Epithelial cell of esophagus (primary cell): Measurements from ENCODE around the gene RAB11B.

Source experiments
- DNase-seq: peaks from one replicate; pipeline ENCODE4 v3.0.0; 2010; ENCODE audit warnings: low read depth
- H3K4me3 ChIP-seq: 2 replicates; pipeline ENCODE4 v1.5.1; 2011; ENCODE audit warnings: mild to moderate bottlenecking, low read length, control low read depth
- TF ChIP-seq, protein P1 (sequence below): IDR thresholded peaks from 2 replicates; pipeline ENCODE4 v1.5.1; 2011; ENCODE audit warnings: low read depth, mild to moderate bottlenecking, low read length, control low read depth, inconsistent platforms; ENCODE audit not compliant: insufficient read depth; ENCODE audit errors: missing control alignments

RAB11B gene

DNA sequence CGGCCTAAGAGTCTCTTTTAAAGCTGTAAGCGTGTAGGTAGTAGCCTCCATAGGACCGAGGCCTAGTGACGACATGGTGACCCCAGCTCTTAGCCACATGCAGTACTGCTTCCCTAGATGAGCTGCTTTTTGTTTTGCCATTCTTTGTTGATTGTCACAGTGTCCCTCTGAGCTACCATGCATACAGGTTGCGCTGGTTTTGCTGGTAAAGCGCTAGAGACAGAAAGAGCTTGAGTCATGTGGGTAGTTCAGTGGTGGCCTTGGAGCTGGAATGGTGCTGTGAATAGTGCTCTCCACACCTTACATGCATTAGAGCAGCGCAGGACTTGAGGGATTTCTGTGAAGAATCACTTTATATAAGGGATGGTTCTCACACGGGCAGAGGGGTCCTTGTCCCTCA, 59.7 kb downstream of the RAB11B start:
- peak; percentile 63 for DNase-seq
- TF ChIP-seq, protein P1, sequence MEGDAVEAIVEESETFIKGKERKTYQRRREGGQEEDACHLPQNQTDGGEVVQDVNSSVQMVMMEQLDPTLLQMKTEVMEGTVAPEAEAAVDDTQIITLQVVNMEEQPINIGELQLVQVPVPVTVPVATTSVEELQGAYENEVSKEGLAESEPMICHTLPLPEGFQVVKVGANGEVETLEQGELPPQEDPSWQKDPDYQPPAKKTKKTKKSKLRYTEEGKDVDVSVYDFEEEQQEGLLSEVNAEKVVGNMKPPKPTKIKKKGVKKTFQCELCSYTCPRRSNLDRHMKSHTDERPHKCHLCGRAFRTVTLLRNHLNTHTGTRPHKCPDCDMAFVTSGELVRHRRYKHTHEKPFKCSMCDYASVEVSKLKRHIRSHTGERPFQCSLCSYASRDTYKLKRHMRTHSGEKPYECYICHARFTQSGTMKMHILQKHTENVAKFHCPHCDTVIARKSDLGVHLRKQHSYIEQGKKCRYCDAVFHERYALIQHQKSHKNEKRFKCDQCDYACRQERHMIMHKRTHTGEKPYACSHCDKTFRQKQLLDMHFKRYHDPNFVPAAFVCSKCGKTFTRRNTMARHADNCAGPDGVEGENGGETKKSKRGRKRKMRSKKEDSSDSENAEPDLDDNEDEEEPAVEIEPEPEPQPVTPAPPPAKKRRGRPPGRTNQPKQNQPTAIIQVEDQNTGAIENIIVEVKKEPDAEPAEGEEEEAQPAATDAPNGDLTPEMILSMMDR: no peak
- H3K4me3 ChIP-seq: no peak overlapping the region

DNA sequence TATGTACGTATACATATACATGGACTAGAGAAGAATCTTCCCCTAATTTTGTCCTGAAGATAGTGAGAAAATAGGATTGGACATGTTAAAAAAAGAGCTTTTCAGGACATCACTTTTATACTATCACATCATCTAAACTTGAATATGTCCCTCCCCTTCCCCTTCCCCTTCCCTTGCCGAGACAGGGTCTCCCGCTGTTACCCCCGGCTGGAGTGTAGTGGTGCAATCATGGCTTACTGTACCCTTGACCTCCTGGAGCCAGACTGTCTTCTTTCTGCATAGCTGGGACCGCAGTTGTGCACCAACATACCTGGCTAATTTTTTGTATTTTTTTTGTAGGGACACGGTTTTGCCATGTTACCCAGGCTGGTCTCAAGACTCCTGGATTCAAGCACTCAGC, 61.2 kb downstream of the RAB11B start:
- TF ChIP-seq, protein P1: no peak
- no peak overlapping the region for H3K4me3 ChIP-seq
- DNase-seq: no peak

DNA sequence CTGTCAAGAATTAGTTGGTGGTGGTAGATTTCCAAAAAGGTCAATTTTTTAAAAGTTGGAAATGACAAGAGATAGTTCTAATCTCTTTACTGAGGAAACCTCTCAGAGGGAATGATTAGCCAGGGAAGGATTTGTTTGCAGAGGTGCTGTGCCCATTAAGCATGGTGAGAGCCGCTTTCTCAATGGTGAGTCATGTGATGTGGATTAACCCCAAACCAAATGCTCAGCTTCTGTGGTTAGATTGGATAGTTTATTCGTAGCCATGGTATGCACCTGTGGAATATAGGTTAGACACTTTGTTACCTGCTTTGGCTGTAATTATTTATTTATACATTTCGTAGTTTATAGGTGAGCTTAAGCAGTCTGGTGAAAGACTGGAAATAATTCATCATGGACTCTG, 61.7 kb downstream of the RAB11B start:
- peak; percentile 90 for DNase-seq
- TF ChIP-seq, protein P1: no peak
- H3K4me3 ChIP-seq: no peak overlapping the region

DNA sequence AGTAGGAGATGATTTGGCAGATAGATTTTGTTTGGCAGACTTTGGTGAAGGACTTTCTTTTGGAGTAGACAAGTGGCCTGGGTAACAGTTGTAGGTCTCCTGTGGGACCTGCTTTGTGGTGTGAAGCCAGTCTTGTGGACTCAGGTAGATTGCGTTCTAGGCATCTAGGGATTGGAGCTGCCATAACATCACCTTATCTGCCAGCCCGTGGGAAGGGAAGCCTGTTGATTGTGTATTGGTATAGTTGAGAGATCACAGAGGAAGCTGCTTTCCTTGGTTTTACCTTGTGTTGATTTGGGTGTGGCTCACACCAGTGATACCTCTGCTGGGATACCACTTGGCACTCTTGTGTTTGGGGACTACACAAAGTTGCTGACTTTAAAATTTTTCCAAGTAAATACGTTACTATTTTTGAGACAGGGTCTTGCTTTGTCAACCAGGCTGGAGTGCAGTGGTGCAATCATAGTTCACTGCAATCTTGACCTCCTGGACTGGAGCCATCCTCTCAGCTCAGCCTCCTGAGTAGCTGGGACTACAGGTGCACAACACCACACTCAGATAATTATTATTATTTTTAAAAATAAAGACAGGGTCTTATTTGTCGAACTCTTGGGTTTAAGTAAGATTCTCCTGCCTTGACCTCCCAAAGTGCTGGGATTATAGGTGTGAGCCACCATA, 62.4 kb downstream of the RAB11B start:
- H3K4me3 ChIP-seq: no peak overlapping the region
- no peak for DNase-seq
- TF ChIP-seq, protein P1: no peak

DNA sequence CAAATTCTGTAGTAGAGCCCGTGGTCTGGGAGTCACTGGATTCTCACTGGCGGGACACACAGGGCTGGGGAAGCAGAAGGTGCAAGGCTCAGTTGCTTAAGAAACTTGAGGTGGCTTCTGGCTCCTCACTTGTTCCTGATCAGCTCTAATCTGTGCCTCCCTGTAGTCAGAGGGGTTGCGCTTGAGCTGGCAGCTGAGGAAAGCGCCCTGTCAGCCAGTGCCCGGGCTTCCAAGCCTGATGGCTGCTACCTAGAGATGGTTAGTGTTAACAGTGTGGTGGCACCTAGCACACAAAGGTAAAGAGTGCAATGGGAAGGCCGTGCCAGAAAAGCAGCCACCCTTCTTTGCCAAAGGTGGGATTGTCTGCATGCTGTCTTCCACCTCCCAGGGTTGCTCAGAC, 63.5 kb downstream of the RAB11B start:
- TF ChIP-seq, protein P1: no peak
- no peak overlapping the region for H3K4me3 ChIP-seq
- no peak for DNase-seq
